NCI-H2196 (cell line): ENCODE measurements around the gene ATP10B.

Experiments
- DNase-seq: peaks from one replicate; lab custom pipeline; 2025; ENCODE audit not compliant: unreplicated experiment; lab: John Stamatoyannopoulos, UW

ATP10B gene

GRCh38 chr5:160692271-160692670 is 159.7 kb downstream of the ATP10B start:
- no peak for DNase-seq

GRCh38 chr5:160685695-160686094 is 166.3 kb downstream of the ATP10B start:
- no peak for DNase-seq

GRCh38 chr5:160685219-160685618 is 166.8 kb downstream of the ATP10B start:
- DNase-seq = no peak

GRCh38 chr5:160679567-160680309 is 172.3 kb downstream of the ATP10B start:
- no peak for DNase-seq

- DNase-seq = no peak
These were observed 176.0 kb downstream of the ATP10B start for GRCh38 chr5:160675988-160676387.

- no peak for DNase-seq
These were observed 177.1 kb downstream of the ATP10B start for GRCh38 chr5:160674901-160675300.

- no peak for DNase-seq
These were observed 179.5 kb downstream of the ATP10B start for GRCh38 chr5:160672521-160672920.

GRCh38 chr5:160668356-160668755 is 183.7 kb downstream of the ATP10B start:
- DNase-seq = no peak

- no peak for DNase-seq
These were observed 184.9 kb downstream of the ATP10B start for GRCh38 chr5:160667160-160667559.

- DNase-seq = no peak
These were observed 186.6 kb downstream of the ATP10B start for GRCh38 chr5:160665460-160665859.

GRCh38 chr5:160660132-160660531 is 191.9 kb downstream of the ATP10B start:
- DNase-seq = no peak

GRCh38 chr5:160657622-160658458 is 194.2 kb downstream of the ATP10B start:
- DNase-seq = no peak

GRCh38 chr5:160657068-160657507 is 194.9 kb downstream of the ATP10B start:
- no peak for DNase-seq

GRCh38 chr5:160655717-160656116 is 196.3 kb downstream of the ATP10B start:
- no peak for DNase-seq

- DNase-seq = no peak
These were observed 200.0 kb downstream of the ATP10B start for GRCh38 chr5:160651692-160652645.

- no peak for DNase-seq
These were observed 202.7 kb downstream of the ATP10B start for GRCh38 chr5:160649304-160649703.

GRCh38 chr5:160646033-160646432 is 206.0 kb downstream of the ATP10B start:
- no peak for DNase-seq

GRCh38 chr5:160643616-160644240 is 208.3 kb downstream of the ATP10B start:
- no peak for DNase-seq

GRCh38 chr5:160641405-160641804 is 210.6 kb downstream of the ATP10B start:
- no peak for DNase-seq

- no peak for DNase-seq
These were observed 211.6 kb downstream of the ATP10B start for GRCh38 chr5:160640406-160640805.
